ENCODE measurements around the gene PAFAH2.

DNA sequence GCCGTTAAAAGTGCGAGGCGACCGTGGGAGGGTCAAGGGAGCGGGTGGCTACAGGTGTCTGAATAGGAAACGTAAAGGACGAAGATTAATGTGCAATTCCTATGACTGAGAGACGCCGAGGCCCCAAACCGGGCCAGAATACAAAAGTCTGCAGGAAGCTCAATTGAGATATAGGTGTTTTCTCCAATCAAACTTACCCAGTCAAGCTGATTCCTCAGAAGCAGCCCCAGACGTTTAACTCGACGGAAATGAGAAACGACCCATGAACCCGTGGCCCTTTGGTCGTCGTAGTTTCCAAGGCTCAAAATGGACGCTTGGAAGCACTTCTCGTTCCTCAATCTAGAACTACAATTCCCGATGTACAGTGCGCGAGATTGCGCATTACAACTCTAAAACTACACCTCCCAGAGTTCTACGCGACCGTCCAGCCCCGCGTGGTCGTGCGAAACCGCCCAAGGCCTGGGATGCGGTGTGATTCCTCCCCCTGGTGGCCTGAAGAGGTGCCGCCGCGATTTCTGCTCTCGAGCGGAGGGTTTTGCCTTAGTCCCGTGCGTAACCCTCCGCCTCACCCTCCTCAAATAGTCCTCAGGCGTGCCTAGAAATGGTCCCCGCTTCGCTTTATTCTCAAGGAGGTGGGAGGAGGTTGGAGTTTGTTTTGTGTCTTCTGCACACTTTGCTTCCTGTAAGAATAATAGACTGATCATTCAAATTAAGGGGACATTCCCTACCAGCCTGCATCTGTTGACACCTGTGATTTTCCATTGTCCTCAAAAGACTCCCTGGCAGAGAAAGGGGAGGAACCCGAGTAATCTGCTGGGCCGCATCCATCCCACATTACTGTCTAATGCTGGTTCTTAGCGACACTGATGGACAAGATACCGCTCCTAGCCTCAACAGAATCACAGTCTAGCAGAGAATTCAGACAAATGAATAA lies at the start of gene PAFAH2:
- TF ChIP-seq, protein P1, sequence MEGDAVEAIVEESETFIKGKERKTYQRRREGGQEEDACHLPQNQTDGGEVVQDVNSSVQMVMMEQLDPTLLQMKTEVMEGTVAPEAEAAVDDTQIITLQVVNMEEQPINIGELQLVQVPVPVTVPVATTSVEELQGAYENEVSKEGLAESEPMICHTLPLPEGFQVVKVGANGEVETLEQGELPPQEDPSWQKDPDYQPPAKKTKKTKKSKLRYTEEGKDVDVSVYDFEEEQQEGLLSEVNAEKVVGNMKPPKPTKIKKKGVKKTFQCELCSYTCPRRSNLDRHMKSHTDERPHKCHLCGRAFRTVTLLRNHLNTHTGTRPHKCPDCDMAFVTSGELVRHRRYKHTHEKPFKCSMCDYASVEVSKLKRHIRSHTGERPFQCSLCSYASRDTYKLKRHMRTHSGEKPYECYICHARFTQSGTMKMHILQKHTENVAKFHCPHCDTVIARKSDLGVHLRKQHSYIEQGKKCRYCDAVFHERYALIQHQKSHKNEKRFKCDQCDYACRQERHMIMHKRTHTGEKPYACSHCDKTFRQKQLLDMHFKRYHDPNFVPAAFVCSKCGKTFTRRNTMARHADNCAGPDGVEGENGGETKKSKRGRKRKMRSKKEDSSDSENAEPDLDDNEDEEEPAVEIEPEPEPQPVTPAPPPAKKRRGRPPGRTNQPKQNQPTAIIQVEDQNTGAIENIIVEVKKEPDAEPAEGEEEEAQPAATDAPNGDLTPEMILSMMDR (IDR thresholded peaks at IDR 0.05) = peak; percentile 87 to 100 (median 100)
- peak in 1 of 2 donors; percentile 63 for TF ChIP-seq POLR2A (IDR thresholded peaks at IDR 0.05)

Data from adrenal gland (tissue), 5 donors.